8988T (cell line): Measurements from ENCODE around the gene ZNF556.

Experiments
- DNase-seq: peaks from one replicate; pipeline ENCODE4 v3.0.0; 2011

The ZNF556 gene

GRCh38 chr19:2867025-2867991 is at the start of gene ZNF556:
ZNF556 (plus strand) TSS chr19:2867335; CDS start chr19:2867422, 87 bp downstream.
- peak; percentile 46 for DNase-seq

- peak; percentile 87 for DNase-seq
Observed at GRCh38 chr19:2819540-2820111, 47.5 kb upstream of the ZNF556 start, which contains the start of gene ZNF554. ZNF554 (plus strand) TSS chr19:2819868; CDS start chr19:2820072, 204 bp downstream.

- peak; percentile 37 for DNase-seq
Observed at GRCh38 chr19:2820112-2820702, 46.9 kb upstream of the ZNF556 start.

GRCh38 chr19:2822846-2823245 is 44.3 kb upstream of the ZNF556 start:
- no peak for DNase-seq

- DNase-seq, result no peak
Observed at GRCh38 chr19:2823646-2824045, 43.5 kb upstream of the ZNF556 start.

- no peak for DNase-seq
Observed at GRCh38 chr19:2824129-2824528, 43.0 kb upstream of the ZNF556 start.

- no peak for DNase-seq
Observed at GRCh38 chr19:2827022-2827421, 40.1 kb upstream of the ZNF556 start.

GRCh38 chr19:2827840-2828489 is 39.2 kb upstream of the ZNF556 start:
- no peak for DNase-seq

GRCh38 chr19:2834294-2834871 is 32.8 kb upstream of the ZNF556 start:
- no peak for DNase-seq

- DNase-seq, result no peak
Observed at GRCh38 chr19:2837430-2837829, 29.7 kb upstream of the ZNF556 start.

GRCh38 chr19:2840794-2841791 is 26.0 kb upstream of the ZNF556 start, which contains the start of gene ZNF555:
ZNF555 (plus strand) TSS chr19:2841475; CDS start chr19:2841573, 98 bp downstream.
- peak; percentile 77 for DNase-seq

- no peak for DNase-seq
Observed at GRCh38 chr19:2841855-2842574, 25.1 kb upstream of the ZNF556 start.

GRCh38 chr19:2845107-2845506 is 22.0 kb upstream of the ZNF556 start:
- DNase-seq, result no peak

- no peak for DNase-seq
Observed at GRCh38 chr19:2846180-2846894, 20.8 kb upstream of the ZNF556 start.

GRCh38 chr19:2847507-2847906 is 19.6 kb upstream of the ZNF556 start:
- DNase-seq, result no peak

- DNase-seq, result no peak
Observed at GRCh38 chr19:2848616-2849015, 18.5 kb upstream of the ZNF556 start.

- no peak for DNase-seq
Observed at GRCh38 chr19:2850256-2850925, 16.7 kb upstream of the ZNF556 start.

- no peak for DNase-seq
Observed at GRCh38 chr19:2852598-2852997, 14.5 kb upstream of the ZNF556 start.

GRCh38 chr19:2853015-2853606 is 14.0 kb upstream of the ZNF556 start:
- DNase-seq, result no peak
